ENCODE data around the gene RAD51B. TPM values are rescaled to one million over a fixed set of nuclear protein-coding genes. Genes with fewer than 3 reads are reported as not detected.

The RAD51B gene
- total RNA-seq, 2 donors from 2014 or later: 13.7 to 15.1 TPM

DNA sequence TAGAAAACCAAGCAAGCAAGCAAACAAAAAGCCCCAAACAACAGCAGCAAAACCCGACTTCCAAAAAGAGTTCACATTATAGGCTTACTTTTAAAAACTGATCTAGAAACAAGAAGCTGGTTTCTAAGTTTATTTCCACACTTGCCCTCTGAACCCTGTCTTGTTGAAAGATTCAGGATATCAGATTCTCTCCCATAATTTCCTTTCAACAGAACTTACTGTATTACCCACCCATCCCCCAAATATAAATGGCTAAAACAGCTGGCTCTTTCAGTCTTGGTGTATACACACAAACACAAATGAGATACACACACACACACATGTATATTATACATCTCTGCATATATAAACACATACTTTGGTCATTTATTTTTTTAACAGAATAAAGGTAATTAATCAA lies 512.4 kb downstream of the RAD51B start:
- intact Hi-C loops (cut with DNase I): no loop called here
- DNase-seq (ENCODE audit: low spot score): no peak

DNA sequence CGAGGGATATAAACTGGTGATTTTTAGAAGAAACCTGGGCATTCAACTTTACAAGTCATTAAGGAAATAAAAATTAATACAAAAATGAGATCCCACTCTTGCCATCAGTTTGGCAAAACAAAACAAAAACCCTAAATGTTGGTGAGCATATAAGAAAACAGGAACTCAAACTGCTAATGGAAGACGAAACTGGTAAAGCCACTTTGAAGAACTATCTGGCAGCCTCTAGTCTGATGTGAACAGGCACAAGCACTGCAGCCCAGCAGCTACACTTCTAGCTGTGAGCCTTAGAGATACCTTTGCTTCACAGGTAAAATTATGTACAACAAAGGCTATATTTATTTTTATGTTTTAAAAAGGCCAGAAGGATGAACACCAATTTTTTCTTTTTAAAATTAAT lies 513.7 kb downstream of the RAD51B start:
- DNase-seq (ENCODE audit: low spot score): no peak
- intact Hi-C loops (cut with DNase I): no loop called here

DNA sequence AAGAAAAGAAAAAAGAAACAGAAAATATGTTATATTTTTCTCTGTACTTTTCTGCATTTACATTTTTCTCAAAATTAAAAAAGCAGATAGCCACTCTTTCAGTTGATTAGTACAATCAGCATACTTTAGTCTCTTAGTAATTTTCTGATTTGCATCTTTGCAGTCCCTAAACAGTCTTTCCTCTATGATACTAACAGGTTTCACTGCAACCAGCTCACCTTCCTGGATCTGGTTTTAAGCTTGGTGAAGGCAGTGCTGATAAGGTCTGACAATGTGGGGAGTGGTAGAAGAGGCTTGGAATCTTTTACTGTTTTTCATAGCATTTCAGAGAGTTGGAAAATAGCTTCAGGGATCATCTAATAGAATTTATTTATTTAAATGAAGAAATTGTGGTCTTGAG lies 515.7 kb downstream of the RAD51B start:
- intact Hi-C loops (cut with DNase I): no loop called here
- DNase-seq (ENCODE audit: low spot score): no peak

DNA sequence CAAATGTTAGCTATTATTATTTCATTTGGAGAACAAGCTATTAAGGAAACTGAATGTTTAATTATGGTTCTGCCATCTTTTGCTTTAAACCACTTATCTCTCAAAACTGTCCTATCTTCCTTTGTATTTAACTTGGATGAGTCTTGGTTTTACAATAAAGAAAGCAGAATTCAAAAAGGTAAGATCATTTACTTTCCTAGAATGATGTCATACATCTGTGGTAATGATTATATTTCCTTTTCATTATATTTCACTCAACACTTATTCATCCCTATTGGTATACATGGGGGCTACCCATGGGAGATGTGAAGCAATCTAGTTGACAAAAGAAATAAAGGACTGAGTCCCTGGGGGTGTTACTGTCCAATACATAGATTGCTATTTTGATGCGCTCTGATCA lies 516.6 kb downstream of the RAD51B start:
- intact Hi-C loops (cut with DNase I): no loop called here
- no peak for DNase-seq (ENCODE audit: low spot score)

DNA sequence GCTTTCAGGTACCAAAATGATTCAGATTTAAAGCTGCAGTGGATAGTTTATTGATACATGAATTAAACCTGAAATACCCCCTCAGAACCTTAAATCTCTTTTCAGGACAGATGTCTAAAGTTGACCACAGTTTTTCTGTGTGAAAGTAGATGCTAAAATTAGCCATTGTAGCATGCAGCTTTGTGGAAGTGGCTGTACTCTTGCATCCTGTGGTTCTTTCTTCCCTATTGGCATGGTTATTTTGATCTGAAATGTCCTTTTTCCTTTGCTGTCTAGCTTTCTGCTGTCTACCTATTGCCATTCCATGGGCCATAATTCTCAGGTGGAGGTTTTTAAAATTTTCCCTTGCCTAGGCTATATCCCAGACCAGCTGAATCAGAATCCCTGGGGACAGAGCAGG lies 517.7 kb downstream of the RAD51B start:
- intact Hi-C loops (cut with DNase I): no loop called here
- DNase-seq (ENCODE audit: low spot score): no peak

DNA sequence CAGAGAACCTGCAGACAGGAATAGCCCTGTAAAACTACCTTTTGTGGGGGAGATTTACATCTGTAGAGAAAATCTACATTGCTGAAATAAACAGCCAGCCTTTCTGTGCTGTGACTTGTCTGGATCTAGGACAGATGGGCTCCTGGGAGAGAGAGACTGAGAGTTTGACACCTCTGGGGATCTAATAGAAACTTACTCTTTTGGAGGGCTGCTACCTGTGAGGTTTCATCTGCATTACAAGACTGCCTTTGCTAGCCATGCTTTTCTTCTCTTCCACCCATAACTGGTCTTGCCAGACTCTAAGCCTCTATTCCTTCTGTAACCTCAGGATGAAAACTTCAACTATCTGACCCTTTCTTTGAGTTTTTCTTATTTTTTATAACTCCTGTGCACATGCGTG lies 520.7 kb downstream of the RAD51B start:
- intact Hi-C loops (cut with DNase I): no loop called here
- DNase-seq (ENCODE audit: low spot score): no peak

DNA sequence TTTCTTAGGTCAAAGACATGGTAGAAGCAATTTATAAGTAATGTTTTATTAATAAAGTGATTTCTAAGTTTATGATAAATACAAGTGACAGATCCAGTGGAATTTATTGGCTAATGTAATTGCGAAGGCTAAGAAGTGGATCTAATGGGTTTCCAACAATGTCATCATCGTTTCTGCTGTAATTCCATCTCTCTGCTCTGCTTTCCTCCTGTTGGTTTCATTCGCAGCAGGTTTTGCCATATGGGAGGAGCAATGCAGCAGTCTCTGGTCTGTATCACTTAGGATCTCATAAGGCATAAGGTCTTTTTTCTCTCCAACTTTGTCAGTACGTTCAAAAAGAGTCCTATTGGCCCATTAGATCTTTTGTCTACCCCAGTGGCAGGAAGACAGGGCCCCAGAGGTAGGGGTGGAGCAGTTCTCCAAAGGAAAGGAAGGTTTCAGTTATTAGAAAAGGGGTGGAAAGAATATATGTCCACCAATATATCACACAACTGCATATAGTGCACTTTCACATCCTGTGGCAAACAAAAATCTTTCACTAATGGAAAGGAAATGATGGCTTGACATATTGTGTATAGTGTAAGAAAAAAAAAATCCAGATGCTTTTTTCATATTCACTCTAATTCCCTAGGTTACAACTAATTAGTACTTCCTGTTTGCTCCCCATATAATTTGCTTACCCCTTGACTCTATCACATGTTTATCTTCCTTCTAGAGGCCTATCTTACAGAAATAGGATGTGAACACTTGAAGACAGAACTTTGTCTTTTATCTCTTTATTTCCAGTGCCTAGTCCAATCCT lies 522.0 kb downstream of the RAD51B start:
- intact Hi-C loops (cut with DNase I): no loop called here
- DNase-seq (ENCODE audit: low spot score): no peak

DNA sequence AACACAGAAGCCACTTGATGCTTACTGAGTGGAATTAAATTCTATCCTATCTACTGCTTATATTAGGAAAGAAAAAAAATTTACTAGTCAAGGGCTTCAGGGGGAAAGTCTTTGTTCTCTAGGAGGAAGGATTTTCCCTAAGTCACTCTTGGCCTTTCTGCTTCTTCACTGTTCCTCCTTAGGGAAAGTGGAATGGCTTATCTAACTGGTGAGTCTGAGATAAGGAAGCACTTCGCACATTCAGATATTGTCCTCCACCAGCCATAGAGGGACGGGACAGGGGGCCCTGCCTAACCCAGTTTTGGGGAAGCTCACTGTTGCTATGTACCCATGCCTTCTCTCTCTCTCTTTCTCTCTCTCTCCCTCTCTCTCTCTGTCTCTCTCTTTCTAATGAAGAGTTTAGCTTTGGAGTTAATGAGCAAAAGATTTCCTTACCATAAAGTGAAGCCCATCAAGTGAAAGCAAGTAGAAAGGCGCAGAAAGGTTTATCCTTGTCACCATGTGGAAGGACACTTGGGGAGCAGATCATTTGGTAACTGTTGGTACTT lies 522.7 kb downstream of the RAD51B start:
- intact Hi-C loops (cut with DNase I): no loop called here
- DNase-seq (ENCODE audit: low spot score): no peak

DNA sequence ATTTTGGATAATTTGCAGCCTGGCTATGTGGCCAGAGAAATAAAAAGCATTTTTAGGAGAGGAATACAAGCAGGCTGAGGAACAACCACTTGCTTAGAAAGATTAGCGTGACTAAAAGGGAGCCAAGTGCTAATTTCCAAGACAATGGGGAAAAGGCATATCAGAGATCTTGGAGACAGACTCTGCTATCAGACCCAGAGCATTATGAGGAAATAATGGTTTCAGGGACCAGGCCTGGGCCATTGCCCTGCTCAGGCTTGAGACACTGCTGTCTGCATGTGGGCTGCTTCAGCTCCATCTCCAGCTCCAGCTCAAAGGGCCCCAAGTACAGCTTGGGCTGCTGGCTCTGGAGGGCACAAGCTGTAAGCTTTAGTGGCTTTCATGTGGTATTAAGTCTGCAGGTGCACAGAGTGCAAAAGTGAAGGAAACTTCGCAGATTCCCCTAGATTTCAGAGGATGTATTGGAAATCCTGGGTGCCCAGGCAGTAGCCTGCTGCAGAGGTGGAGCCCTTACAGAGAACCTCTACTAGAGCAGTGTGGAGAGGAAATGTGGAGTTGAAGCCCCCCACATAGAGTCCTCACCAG lies 524.0 kb downstream of the RAD51B start:
- no peak for DNase-seq (ENCODE audit: low spot score)
- intact Hi-C loops (cut with DNase I): no loop called here

DNA sequence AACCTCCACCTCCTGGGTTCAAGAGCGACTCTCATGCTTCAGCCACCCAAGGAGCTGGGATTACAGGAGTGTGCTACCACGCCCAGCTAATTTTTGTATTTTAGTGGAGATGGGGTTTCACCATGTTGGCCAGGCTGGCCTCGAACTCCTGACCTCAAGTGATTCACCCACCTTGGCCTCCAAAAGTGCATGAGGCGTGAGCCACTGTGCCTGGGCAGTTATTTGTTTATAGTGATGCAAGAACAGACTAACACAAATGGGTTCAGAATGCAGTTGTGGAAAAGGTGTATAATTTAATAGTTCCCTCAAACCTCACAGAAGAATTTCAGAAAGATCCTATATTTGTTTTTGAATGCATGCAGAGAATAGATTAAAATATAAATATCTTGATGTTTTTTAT lies 526.2 kb downstream of the RAD51B start:
- intact Hi-C loops (cut with DNase I): no loop called here
- DNase-seq (ENCODE audit: low spot score): no peak

DNA sequence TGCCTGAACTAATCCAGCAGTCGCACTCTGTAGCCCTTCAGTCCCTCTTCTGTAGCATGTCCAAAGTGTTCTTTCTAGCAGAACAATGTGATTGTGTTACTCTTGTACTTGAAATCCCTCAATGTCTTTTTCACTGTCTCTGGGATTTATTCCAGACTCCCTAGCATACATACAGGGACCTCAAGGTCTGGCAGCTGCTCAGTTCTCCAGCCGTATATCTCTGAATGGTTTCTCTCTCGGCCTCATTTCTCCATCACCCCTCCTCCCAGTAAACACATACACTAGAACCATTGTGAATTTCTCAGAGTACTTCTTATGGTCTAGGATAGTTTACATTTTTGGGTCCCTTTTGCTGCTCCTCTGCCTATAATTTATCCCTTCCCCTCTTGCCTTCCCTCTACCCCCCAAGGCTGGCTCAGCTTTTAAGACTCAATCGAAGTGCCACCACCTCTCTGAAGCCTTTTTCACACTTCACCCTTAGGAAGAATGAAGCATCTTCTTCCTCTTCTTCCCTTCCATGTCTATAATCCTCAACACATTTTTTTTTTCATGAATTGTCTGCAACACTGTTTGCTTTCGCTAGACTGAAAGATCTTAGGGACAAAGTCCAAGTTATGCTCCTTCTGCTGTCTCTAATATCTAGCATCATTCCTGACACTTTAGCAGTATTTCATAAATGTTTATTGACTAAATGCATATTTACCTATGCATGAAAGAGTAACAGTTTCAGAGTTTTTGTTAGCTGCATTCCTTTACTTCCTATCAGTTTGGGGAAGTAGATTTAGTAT lies 527.2 kb downstream of the RAD51B start:
- intact Hi-C loops (cut with DNase I): no loop called here
- DNase-seq (ENCODE audit: low spot score): no peak

DNA sequence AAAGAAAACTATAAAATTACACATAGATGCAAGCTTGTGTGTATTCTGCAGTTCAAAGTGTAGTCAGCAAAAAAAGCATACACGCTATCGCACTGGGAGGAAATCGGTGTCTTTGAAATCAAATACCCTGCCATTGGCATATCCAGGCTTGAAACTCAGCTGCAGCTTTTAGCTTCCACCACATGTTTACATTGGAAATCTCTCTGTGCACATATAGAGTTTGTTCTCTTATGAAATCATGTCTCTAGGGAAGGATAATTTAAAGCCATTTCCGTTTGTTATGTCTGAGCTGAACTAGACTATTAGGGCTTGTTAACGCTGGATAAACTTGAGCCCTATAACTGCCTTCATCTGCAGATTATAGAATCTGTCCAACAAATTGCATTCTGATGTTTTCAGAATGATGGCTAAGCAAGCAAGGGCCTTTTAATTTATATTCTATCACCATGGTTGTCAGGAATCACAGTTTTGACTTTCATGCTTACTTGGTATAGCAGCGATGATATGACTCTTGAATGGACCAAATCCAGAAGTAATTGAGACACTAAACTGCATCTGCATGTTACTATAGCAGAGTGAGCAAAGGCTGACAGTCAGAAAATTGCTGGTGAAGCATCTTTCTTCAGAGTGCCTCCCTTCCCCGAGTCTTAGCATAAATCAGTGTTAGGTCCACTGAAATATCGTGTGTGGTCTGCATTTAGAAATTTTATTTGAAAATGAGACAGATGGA lies 530.5 kb downstream of the RAD51B start:
- intact Hi-C loops (cut with DNase I): no loop called here
- no peak for DNase-seq (ENCODE audit: low spot score)

DNA sequence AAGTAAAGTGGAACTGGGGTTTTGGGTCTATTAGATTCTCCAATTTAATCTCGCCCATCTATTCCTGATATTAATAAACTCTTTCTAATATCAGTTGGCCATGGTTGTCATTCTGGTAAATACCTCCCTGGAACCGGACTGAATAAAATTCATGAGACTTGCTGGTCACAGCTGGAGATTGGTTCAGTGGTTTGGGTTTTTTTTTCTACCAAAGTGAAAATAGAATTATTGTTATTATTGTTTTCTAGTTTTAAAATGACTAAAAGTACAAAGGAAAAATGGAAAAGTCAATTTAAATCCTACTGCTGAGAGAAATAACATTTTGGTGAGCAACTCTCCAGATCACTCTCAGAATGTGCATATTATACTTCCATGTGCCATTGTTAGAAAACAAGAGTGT lies 535.8 kb downstream of the RAD51B start:
- DNase-seq (ENCODE audit: low spot score): no peak
- intact Hi-C loops (cut with DNase I): no loop called here

DNA sequence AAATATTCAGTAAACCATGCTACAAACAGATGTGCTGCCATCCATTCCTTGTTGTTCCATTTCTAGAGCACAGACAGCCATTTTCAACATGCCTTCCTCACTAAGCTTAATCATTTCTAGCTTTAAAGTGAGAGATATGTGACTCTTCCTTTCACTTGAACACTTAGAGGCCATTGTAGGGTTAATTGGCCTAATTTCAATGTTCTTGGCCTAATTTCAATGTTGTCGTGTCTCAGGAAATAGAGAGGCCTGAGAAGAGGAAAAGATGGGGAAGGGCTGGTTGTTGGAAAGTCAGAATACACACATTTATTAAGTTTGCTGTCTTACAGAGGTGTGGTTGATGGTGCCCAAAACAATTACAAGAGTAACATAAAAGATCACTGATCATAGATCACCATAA lies 538.2 kb downstream of the RAD51B start:
- DNase-seq (ENCODE audit: low spot score): no peak
- intact Hi-C loops (cut with DNase I): no loop called here

DNA sequence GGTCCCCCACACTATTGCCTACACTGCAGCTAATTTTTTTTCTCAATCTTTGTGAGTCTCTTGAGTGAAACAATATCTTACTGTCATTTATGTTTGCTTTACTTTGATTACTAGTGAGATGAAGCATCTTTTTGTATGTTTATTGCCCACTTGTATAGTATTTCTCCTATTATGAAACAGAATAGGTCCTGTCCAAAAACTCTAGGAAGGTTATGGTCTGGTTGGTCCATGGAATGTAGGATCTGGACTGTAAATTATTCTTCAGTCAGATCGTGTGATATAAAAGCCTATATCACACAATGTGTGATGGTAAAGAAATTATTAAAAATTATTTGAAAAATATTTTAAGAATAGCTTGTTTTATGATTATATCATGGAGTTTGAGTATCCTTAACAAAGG lies 538.9 kb downstream of the RAD51B start:
- intact Hi-C loops (cut with DNase I): no loop called here
- no peak for DNase-seq (ENCODE audit: low spot score)

DNA sequence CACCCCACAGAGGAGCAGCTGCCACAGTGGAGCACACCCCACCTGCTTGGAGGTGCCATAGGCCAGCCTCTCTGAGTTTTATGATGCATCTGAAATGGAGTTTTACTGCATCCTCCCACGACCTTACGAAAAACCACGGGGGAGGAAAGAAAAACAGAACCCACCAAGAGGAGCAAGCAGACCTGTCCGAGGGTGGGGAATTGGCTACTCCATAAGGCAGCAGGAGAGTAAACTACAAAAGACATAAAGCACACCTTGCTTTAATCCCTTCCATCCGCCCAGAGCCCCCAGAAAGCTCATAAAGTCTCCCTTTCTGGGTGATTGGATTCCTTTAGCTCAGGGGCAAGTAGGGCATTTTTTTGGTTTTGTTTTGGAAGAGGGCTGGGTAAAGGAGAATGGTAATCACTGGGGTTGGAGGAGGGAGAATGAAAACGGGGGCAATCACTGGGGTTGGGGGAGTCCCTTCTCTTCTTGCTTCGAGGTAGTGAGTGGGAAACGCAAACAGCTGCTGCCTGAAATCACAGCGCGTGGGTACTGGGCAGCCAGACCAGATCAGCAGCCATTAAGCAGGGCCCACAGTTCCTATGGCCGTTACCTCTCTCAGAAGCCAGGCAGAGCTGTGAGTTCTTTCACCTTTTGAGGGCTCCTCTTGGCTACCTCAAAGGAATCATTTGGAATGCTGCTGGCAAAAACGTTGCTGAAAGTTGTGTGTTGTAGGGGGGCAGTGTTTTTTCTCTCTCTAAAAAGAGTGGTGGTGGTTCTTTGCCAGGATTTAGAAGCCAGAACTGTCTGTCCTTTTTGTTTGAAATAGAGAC lies 539.6 kb downstream of the RAD51B start:
- intact Hi-C loops (cut with DNase I): no loop called here
- DNase-seq (ENCODE audit: low spot score): no peak

DNA sequence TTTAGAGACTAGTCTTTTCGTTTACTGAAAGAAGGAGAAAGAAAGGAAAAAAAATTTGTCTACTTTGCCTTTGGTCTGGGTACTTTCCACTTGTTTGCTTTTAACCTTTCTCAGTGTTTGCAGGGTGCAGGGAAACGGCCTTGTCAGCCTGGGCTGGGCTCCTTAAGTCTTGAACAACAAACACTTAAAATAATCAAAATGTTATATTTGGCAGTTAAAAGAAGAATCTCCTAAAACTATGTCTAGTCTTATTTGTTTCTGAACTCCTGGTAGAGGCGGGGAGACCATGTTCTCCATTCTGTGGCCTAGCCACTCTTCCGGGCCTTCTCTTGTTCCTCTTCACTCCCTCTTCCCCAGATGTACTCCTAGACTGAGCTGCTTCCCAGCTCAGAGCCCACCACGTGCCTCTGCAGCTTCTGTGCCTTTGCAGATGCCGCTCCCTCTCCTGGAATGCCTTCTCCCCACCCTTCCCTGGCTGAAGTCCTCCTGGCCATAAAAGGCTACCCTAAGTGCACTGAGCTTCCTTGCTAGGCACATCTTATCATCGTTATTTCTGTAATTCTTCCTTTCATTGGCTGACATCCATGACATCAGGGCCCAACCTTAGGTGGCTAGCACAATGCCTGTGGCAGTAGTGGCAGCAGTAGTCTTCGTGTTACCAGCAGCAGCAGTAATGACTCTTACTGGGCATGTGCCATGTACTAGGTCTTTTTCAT lies 540.4 kb downstream of the RAD51B start:
- intact Hi-C loops (cut with DNase I): no loop called here

DNA sequence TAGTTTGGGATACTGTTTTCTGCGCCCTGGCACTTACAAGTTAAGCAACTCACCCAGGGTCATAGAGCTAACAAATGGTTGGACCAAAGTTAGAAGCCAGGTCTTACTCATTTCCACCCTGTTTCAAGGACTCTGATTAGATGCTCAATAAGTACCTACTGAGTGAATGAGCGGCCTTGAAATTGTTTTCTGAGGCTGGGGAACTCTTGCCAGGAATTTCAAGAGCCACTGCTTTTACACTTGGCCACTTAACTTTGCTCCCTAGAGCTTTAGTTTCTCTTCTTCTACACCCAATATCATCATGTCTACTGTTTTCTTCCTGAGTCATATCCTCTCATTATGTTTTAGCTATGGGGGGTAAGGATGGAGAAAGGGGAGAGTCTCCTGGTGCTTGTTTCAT lies 541.7 kb downstream of the RAD51B start:
- intact Hi-C loops (cut with DNase I): no loop called here
- no peak for DNase-seq (ENCODE audit: low spot score)

More for the DNA sequence above, 540.4 kb downstream of the RAD51B start:
- DNase-seq (ENCODE audit: low spot score): peak; percentile 84
